ENCODE data around the gene BPIFA2.

GRCh38 chr20:33127422-33128097, 40.4 kb upstream of the BPIFA2 start:
- TF ChIP-seq ZNF274 (IDR thresholded peaks at IDR 0.05; ENCODE audit: low read depth, low read length) (no peak), SUZ12 (IDR thresholded peaks at IDR 0.05; ENCODE audit: extremely low read depth, insufficient read depth, insufficient read length) (no peak), YY1 (IDR thresholded peaks at IDR 0.05; ENCODE audit: insufficient read depth, insufficient read length) (no peak)

Data from NT2/D1 (cell line).